ENCODE data around the gene SGCB.

- TF ChIP-seq POLR2AphosphoS5 (IDR thresholded peaks at IDR 0.05; ENCODE audit: borderline replicate concordance, low read depth, low read length) (no peak), EZH2 (IDR thresholded peaks at IDR 0.05) (no peak)
These were observed 16.2 kb upstream of the SGCB start for GRCh38 chr4:52054254-52054653.

All from SK-N-MC (cell line).